PC-3 (cell line): ENCODE results near the gene AKR1C8. TPM values are rescaled to one million over a fixed set of nuclear protein-coding genes. Genes with fewer than 3 reads are reported as not detected.
"Not testable (repeated sequence)": the region's sequence is repeated elsewhere in the genome, so short reads cannot be mapped to it uniquely, and the experiment has no call there.

Experiments
- ATAC-seq: fragments of 200-7000 bp; cut with Tn5 transposase; 2 replicates; pipeline ENCODE4 v1.9.1; 2020; ENCODE audit warnings: mild to moderate bottlenecking, moderate library complexity
- BruUV-seq: library from RNA; stranded (reverse); fragments of 400-500 nt; replicated peaks from 2 replicates; lab custom pipeline; 2021; lab: Mats Ljungman, UMichigan
- CTCF ChIA-PET: fragments of 300-600 bp; sonication (Branson Sonifier 250); formaldehyde crosslinking; loops from one replicate; lab custom pipeline; 2022; ENCODE audit warnings: antibody characterized with exemption; lab: Charles Lee
- POLR2A ChIA-PET: fragments of 300-600 bp; sonication (Branson Sonifier 250); formaldehyde crosslinking; loops from one replicate; lab custom pipeline; 2022; ENCODE audit warnings: antibody characterized with exemption; ENCODE audit not compliant: unreplicated experiment; lab: Charles Lee
- DNase-seq: peaks from one replicate; pipeline ENCODE4 v3.0.0-alpha.2; 2015
- H2AFZ ChIP-seq: fragments of 300-600 bp; sonication (generic); 2 replicates; pipeline ENCODE4 v1.6.0; 2016; ENCODE audit warnings: antibody characterized with exemption, low read length
- H3F3A ChIP-seq: fragments of 300-600 bp; sonication (generic); one replicate; pipeline ENCODE4 v1.6.0; 2017; ENCODE audit warnings: antibody characterized with exemption, low read length, control low read depth, mild to moderate bottlenecking; ENCODE audit not compliant: unreplicated experiment
- H3K27ac ChIP-seq: fragments of 300-600 bp; sonication (generic); 2 replicates; pipeline ENCODE4 v1.5.1; 2016; ENCODE audit warnings: mild to moderate bottlenecking, low read length
- H3K27me3 ChIP-seq: fragments of 300-600 bp; sonication (generic); 2 replicates; pipeline ENCODE4 v1.6.1; 2016; ENCODE audit warnings: low read length, mixed read lengths
- H3K36me3 ChIP-seq: fragments of 300-600 bp; sonication (generic); 2 replicates; pipeline ENCODE4 v1.6.1; 2016; ENCODE audit warnings: low read depth, mixed run types, low read length, mixed read lengths
- H3K4me1 ChIP-seq: fragments of 300-600 bp; sonication (generic); 2 replicates; pipeline ENCODE4 v1.5.1; 2016; ENCODE audit warnings: low read length; ENCODE audit not compliant: insufficient read depth
- H3K4me2 ChIP-seq: fragments of 300-600 bp; sonication (generic); 2 replicates; pipeline ENCODE4 v1.6.0; 2016; ENCODE audit warnings: low read length
- H3K4me3 ChIP-seq: fragments of 300-600 bp; sonication (generic); 2 replicates; pipeline ENCODE4 v1.5.1; 2016; ENCODE audit warnings: mild to moderate bottlenecking, low read length, mixed read lengths
- H3K79me2 ChIP-seq: fragments of 300-600 bp; sonication (generic); 2 replicates; pipeline ENCODE4 v1.6.1; 2017; ENCODE audit warnings: low read length, mixed read lengths
- H3K9ac ChIP-seq: fragments of 300-600 bp; sonication (generic); 2 replicates; pipeline ENCODE4 v1.6.0; 2016; ENCODE audit warnings: mild to moderate bottlenecking, low read length
- H3K9me2 ChIP-seq: fragments of 300-600 bp; sonication (generic); replicated peaks from 2 replicates; pipeline ENCODE4 v1.6.1; 2016; ENCODE audit warnings: mixed run types, low read length, mixed read lengths
- H3K9me3 ChIP-seq: fragments of 300-600 bp; sonication (generic); 2 replicates; pipeline ENCODE4 v1.6.1; 2016; ENCODE audit warnings: low read length, mixed read lengths
- H4K20me1 ChIP-seq: fragments of 300-600 bp; sonication (generic); 2 replicates; pipeline ENCODE4 v1.6.1; 2016; ENCODE audit warnings: low read length, mixed read lengths
- CTCF ChIP-seq: fragments of 300-600 bp; sonication (generic); conservative IDR thresholded peaks from 2 replicates; pipeline ENCODE4 v1.5.1; 2017; ENCODE audit warnings: antibody characterized with exemption, low read depth, mild to moderate bottlenecking, low read length
- EZH2 ChIP-seq: fragments of 300-600 bp; sonication (generic); IDR thresholded peaks from one replicate; pipeline ENCODE4 v1.6.1; 2017; ENCODE audit warnings: antibody characterized with exemption, mild to moderate bottlenecking, low read length; ENCODE audit not compliant: unreplicated experiment
- EZH2phosphoT487 ChIP-seq: fragments of 300-600 bp; sonication (generic); IDR thresholded peaks from 2 replicates; pipeline ENCODE4 v1.6.1; 2018; ENCODE audit warnings: mild to moderate bottlenecking, antibody characterized with exemption, low read length, borderline replicate concordance
- intact Hi-C: fragments of 100-400 bp; cut with micrococcal nuclease; formaldehyde crosslinking; loops from 2 replicates; pipeline ENCODE4 v1.9.0; 2023
- total RNA-seq: library from RNA; depleted of rRNA; stranded (reverse); fragments of >200 nt; gene quantifications from 2 replicates; pipeline ENCODE4 v1.2.3, GENCODE V29; 2014

Gene AKR1C8
- total RNA-seq, 1 experiment from 2014 or later: not detected

- Histone ChIP-seq H2AFZ (no peak overlapping the region), H3K27ac (no peak overlapping the region), H3K9me3 (no peaks in the 10 kb centered on the region), H3K4me3 (no peak overlapping the region), H3K9me2 (no peaks in the 10 kb centered on the region), H3K36me3 (no peaks in the 10 kb centered on the region), H3K79me2 (no peaks in the 10 kb centered on the region), H3K27me3 (no peaks in the 10 kb centered on the region), H3K9ac (no peak overlapping the region), H4K20me1 (no peaks in the 10 kb centered on the region), H3F3A (no peaks in the 10 kb centered on the region), H3K4me2 (no peak overlapping the region), H3K4me1 (no peaks in the 10 kb centered on the region)
- intact Hi-C loops: no loop called here
- TF ChIP-seq EZH2 (no peak), CTCF (no peak), EZH2phosphoT487 (no peak)
- no TSS peak for BruUV-seq
- ChIA-PET POLR2A (no interaction called here), CTCF (no interaction called here)
- no peak for DNase-seq
- no peak for ATAC-seq
These were observed 1.0 kb downstream of the AKR1C8 start for GRCh38 chr10:5183923-5184322.

GRCh38 chr10:5180503-5180902 is 4.4 kb downstream of the AKR1C8 start:
- POLR2A ChIA-PET: not testable (repeated sequence)

GRCh38 chr10:5175581-5175980 is 9.4 kb downstream of the AKR1C8 start:
- H3K27me3 ChIP-seq, H2AFZ ChIP-seq, POLR2A ChIA-PET, DNase-seq, H3F3A ChIP-seq, H3K9ac ChIP-seq, H3K79me2 ChIP-seq, intact Hi-C loops, H3K36me3 ChIP-seq, BruUV-seq, H3K9me3 ChIP-seq, H4K20me1 ChIP-seq, H3K4me3 ChIP-seq, H3K4me1 ChIP-seq, ATAC-seq, H3K27ac ChIP-seq, H3K9me2 ChIP-seq, CTCF ChIA-PET, H3K4me2 ChIP-seq: not testable (repeated sequence)

More at GRCh38 chr10:5180503-5180902, 4.4 kb downstream of the AKR1C8 start:
- H3K27me3 ChIP-seq, H2AFZ ChIP-seq, BruUV-seq, DNase-seq, CTCF ChIA-PET, H3K9ac ChIP-seq, H3K79me2 ChIP-seq, H3K4me2 ChIP-seq, H3K4me1 ChIP-seq, H3K9me2 ChIP-seq, H3K36me3 ChIP-seq, H4K20me1 ChIP-seq, ATAC-seq, intact Hi-C loops, H3K27ac ChIP-seq, H3K9me3 ChIP-seq, H3F3A ChIP-seq, H3K4me3 ChIP-seq: not testable (repeated sequence)

GRCh38 chr10:5168897-5169420 is 16.0 kb downstream of the AKR1C8 start:
- ChIA-PET CTCF (no interaction called here), POLR2A (no interaction called here)
- Histone ChIP-seq H3K9me3 (no peaks in the 10 kb centered on the region), H4K20me1 (no peaks in the 10 kb centered on the region), H3K4me1 (no peaks in the 10 kb centered on the region), H3K36me3 (no peaks in the 10 kb centered on the region; the same call in 1 of the 2 replicates), H2AFZ (no peak overlapping the region), H3K4me3 (no peak overlapping the region), H3F3A (no peaks in the 10 kb centered on the region), H3K27me3 (no peaks in the 10 kb centered on the region), H3K79me2 (no peaks in the 10 kb centered on the region), H3K9me2 (no peaks in the 10 kb centered on the region), H3K27ac (no peak overlapping the region), H3K4me2 (no peak overlapping the region), H3K9ac (no peak overlapping the region)
- ATAC-seq (no peak), DNase-seq (no peak)
- TF ChIP-seq EZH2 (no peak), EZH2phosphoT487 (no peak), CTCF (no peak)
- no TSS peak for BruUV-seq
- intact Hi-C loops: no loop called here
